ENCODE results near the gene GAL3ST2.

DNA sequence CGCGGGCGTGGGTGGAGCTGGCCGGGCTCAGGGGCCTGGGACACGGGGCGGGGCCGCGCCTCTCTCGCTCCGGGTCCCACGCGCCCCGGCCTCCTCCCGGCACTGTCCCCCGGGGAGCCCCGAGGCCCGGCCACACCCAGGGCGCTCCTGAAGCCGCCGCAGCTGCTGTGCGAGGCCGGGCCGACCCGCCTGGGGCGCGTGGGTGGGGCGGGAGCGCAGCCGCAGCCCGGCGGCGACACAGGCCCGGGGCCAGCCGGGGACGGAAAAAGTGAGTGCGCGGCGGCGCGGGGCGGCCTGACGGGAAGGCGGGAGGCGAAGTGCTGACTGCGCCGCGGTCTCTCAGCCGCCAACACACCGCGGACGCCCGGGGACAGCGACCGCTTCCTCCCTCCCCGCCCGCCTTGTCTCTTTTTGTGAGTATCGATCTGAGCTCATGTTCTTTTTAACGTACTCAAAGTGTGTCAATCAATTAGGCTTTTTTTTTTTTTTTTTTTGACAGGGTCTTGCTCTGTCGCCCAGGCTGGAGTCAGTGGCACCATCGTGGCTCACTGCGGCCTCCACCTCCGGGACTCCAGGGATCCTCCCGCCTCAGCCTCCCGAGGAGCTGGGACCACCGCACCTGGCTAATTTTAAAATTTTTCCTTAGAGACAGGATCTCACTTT lies 67.6 kb downstream of the GAL3ST2 start:
- TF ChIP-seq, protein P1, sequence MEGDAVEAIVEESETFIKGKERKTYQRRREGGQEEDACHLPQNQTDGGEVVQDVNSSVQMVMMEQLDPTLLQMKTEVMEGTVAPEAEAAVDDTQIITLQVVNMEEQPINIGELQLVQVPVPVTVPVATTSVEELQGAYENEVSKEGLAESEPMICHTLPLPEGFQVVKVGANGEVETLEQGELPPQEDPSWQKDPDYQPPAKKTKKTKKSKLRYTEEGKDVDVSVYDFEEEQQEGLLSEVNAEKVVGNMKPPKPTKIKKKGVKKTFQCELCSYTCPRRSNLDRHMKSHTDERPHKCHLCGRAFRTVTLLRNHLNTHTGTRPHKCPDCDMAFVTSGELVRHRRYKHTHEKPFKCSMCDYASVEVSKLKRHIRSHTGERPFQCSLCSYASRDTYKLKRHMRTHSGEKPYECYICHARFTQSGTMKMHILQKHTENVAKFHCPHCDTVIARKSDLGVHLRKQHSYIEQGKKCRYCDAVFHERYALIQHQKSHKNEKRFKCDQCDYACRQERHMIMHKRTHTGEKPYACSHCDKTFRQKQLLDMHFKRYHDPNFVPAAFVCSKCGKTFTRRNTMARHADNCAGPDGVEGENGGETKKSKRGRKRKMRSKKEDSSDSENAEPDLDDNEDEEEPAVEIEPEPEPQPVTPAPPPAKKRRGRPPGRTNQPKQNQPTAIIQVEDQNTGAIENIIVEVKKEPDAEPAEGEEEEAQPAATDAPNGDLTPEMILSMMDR (IDR thresholded peaks at IDR 0.05; ENCODE audit: control extremely low read depth in 1 of 3, insufficient read depth in 1 of 3, low read depth in 1 of 3, low read length in 3 of 3) = no peak
- TF ChIP-seq KDM5A (IDR thresholded peaks at IDR 0.05; ENCODE audit: low read length) (no peak), POLR2AphosphoS5 (IDR thresholded peaks at IDR 0.05; ENCODE audit: low read depth, low read length) (no peak), GABPA (IDR thresholded peaks at IDR 0.05; ENCODE audit: borderline replicate concordance, insufficient read depth, low read length) (no peak)
- TF ChIP-seq, protein P2, sequence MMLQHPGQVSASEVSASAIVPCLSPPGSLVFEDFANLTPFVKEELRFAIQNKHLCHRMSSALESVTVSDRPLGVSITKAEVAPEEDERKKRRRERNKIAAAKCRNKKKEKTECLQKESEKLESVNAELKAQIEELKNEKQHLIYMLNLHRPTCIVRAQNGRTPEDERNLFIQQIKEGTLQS (IDR thresholded peaks at IDR 0.05; ENCODE audit: insufficient read depth, low read depth, low read length) = no peak

All from H1 (cell line).